MCF 10A (cell line): Measurements from ENCODE around the gene SIM1. TPM values are rescaled to one million over a fixed set of nuclear protein-coding genes. Genes with fewer than 3 reads are reported as not detected.
A peak's percentile ranks its signal among the peaks of the same experiment; 100 is the strongest.

Experiments
- Bru-seq: library from RNA; stranded (reverse); fragments of 400-500 nt; gene quantifications from one replicate; lab custom pipeline; 2021; lab: Mats Ljungman, UMichigan
- BruChase-seq, 2 experiments: library from RNA; stranded (reverse); fragments of 400-500 nt; gene quantifications; one replicate each; lab custom pipeline; 2021; lab: Mats Ljungman, UMichigan
- BruUV-seq: library from RNA; stranded (reverse); fragments of 400-500 nt; replicated peaks from 2 replicates; lab custom pipeline; 2021; lab: Mats Ljungman, UMichigan
- CTCF ChIA-PET: fragments of 300-600 bp; sonication (Branson Sonifier 250); formaldehyde crosslinking; extraction: SDS; loops from one replicate; lab custom pipeline; 2021; ENCODE audit warnings: antibody characterized with exemption, inconsistent platforms; lab: Yijun Ruan, JAX
- POLR2A ChIA-PET: fragments of 300-600, 350-650 bp; sonication (Branson Sonifier 250); formaldehyde crosslinking; extraction: SDS; loops from one replicate; lab custom pipeline; 2020; ENCODE audit warnings: antibody characterized with exemption, inconsistent platforms; lab: Yijun Ruan, JAX
- DNase-seq: peaks from one replicate; pipeline ENCODE4 v3.0.0-alpha.2; 2018; ENCODE audit not compliant: unreplicated experiment
- H3K27ac Mint-ChIP-seq: one replicate; pipeline ENCODE4 v1.8.0; 2022; ENCODE audit warnings: mild to moderate bottlenecking, low read depth, mixed read lengths; ENCODE audit not compliant: unreplicated experiment
- H3K27me3 Mint-ChIP-seq: one replicate; pipeline ENCODE4 v1.8.0; 2022; ENCODE audit warnings: mixed read lengths; ENCODE audit not compliant: insufficient read depth, unreplicated experiment
- H3K36me3 Mint-ChIP-seq: one replicate; pipeline ENCODE4 v1.8.0; 2022; ENCODE audit warnings: mild to moderate bottlenecking, moderate library complexity, mixed read lengths; ENCODE audit not compliant: insufficient read depth, unreplicated experiment
- H3K4me1 Mint-ChIP-seq: one replicate; pipeline ENCODE4 v1.8.0; 2022; ENCODE audit warnings: mixed read lengths; ENCODE audit not compliant: insufficient read depth, unreplicated experiment
- H3K4me3 Mint-ChIP-seq: one replicate; pipeline ENCODE4 v1.8.0; 2022; ENCODE audit warnings: mild to moderate bottlenecking, moderate library complexity, mixed read lengths; ENCODE audit not compliant: unreplicated experiment
- H3K9me3 Mint-ChIP-seq: one replicate; pipeline ENCODE4 v1.8.0; 2022; ENCODE audit warnings: mixed read lengths; ENCODE audit not compliant: unreplicated experiment
- CTCF ChIP-seq: fragments of 200-600 bp; IDR thresholded peaks from one replicate; pipeline ENCODE4 v1.8.0; 2022; ENCODE audit warnings: antibody characterized with exemption, mild to moderate bottlenecking; ENCODE audit not compliant: unreplicated experiment
- intact Hi-C: fragments of 100-400 bp; cut with micrococcal nuclease; formaldehyde crosslinking; loops from 2 replicates; pipeline ENCODE4 v1.14.1; 2022
- long read RNA-seq: library from polyadenylated mRNA; stranded (forward); transcript quantifications from one replicate; pipeline ENCODE4 v2.0.0, GENCODE V29; 2022
- total RNA-seq: library from RNA; stranded (reverse); gene quantifications from 2 replicates; pipeline ENCODE4 v1.2.3, GENCODE V29; 2022

Gene SIM1, protein sequence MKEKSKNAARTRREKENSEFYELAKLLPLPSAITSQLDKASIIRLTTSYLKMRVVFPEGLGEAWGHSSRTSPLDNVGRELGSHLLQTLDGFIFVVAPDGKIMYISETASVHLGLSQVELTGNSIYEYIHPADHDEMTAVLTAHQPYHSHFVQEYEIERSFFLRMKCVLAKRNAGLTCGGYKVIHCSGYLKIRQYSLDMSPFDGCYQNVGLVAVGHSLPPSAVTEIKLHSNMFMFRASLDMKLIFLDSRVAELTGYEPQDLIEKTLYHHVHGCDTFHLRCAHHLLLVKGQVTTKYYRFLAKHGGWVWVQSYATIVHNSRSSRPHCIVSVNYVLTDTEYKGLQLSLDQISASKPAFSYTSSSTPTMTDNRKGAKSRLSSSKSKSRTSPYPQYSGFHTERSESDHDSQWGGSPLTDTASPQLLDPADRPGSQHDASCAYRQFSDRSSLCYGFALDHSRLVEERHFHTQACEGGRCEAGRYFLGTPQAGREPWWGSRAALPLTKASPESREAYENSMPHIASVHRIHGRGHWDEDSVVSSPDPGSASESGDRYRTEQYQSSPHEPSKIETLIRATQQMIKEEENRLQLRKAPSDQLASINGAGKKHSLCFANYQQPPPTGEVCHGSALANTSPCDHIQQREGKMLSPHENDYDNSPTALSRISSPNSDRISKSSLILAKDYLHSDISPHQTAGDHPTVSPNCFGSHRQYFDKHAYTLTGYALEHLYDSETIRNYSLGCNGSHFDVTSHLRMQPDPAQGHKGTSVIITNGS
- total RNA-seq (not detected in 2 replicates), Bru-seq, nascent RNA (percentile 6 among the genes with signal in this experiment), BruChase-seq, experiment 1, labeled RNA remaining after a 6-hour chase (percentile 5 among the genes with signal in this experiment), BruChase-seq, experiment 2, labeled RNA remaining after a 2-hour chase (percentile 11 among the genes with signal in this experiment)
- long read RNA-seq: 0 reads

- intact Hi-C loops: no loop called here
- ChIA-PET POLR2A (interaction anchor here (0.9 kb wide), 1 partner anchor 13 kb away, joined by 3 read pairs; no protein-coding TSS in a partner anchor), CTCF (interaction anchor here (0.6 to 1.5 kb wide), 4 partner anchors 80 to 349 kb away, joined by 3 to 4 read pairs (median 4); no protein-coding TSS in a partner anchor)
- BruUV-seq: no TSS peak
- no peak for DNase-seq
- no peak within 1 kb of the TSS for H3K27ac Mint-ChIP-seq
- H3K27me3 Mint-ChIP-seq: no peaks in the 10 kb centered on the region
- no peaks in the 10 kb centered on the region for H3K4me1 Mint-ChIP-seq
- TF ChIP-seq CTCF: no peak
- no peaks in the 10 kb centered on the region for H3K9me3 Mint-ChIP-seq
- no peak within 1 kb of the TSS for H3K4me3 Mint-ChIP-seq
- no peaks in the 10 kb centered on the region for H3K36me3 Mint-ChIP-seq
Measured at GRCh38 chr6:100464903-100465700, at the start of gene SIM1. SIM1 (minus strand) TSS chr6:100464921; CDS start chr6:100463468, 1,453 bp downstream.

GRCh38 chr6:100512203-100512862 is 47.6 kb upstream of the SIM1 start:
- CTCF ChIA-PET: interaction anchor here (0.7 to 1.2 kb wide), 3 partner anchors 34 to 666 kb away, joined by 3 read pairs; no protein-coding TSS in a partner anchor
- intact Hi-C loops: no loop called here
- Mint-ChIP-seq H3K4me3 (no peak overlapping the region), H3K9me3 (no peaks in the 10 kb centered on the region), H3K27me3 (no peaks in the 10 kb centered on the region), H3K27ac (peak overlapping the region; percentile 67), H3K36me3 (peaks cover 31% of the 10 kb centered on the region), H3K4me1 (peaks cover 8% of the 10 kb centered on the region)
- BruUV-seq: no TSS peak
- TF ChIP-seq CTCF: no peak
- POLR2A ChIA-PET: no interaction called here
- peak; percentile 69 for DNase-seq

- no peak for DNase-seq
- no peak overlapping the region for H3K4me3 Mint-ChIP-seq
- no peaks in the 10 kb centered on the region for H3K27me3 Mint-ChIP-seq
- no peak overlapping the region for H3K27ac Mint-ChIP-seq
- H3K36me3 Mint-ChIP-seq: peaks cover 31% of the 10 kb centered on the region
- ChIA-PET CTCF (no interaction called here), POLR2A (no interaction called here)
- intact Hi-C loops: no loop called here
- TSS peak; percentile 12 for BruUV-seq
- no peaks in the 10 kb centered on the region for H3K9me3 Mint-ChIP-seq
- H3K4me1 Mint-ChIP-seq: peaks cover 8% of the 10 kb centered on the region
- TF ChIP-seq CTCF: no peak
Measured at GRCh38 chr6:100509101-100509500, 44.4 kb upstream of the SIM1 start.
